GM19239 (cell line): ENCODE measurements around the gene GNAI3.

Experiments used
- DNase-seq: peaks from one replicate; pipeline ENCODE4 v3.0.0; 2011; ENCODE audit warnings: low spot score; ENCODE audit not compliant: insufficient read length
- FAIRE-seq: peaks from 2 replicates; lab custom pipeline; 2011; peaks lifted over from hg19 to GRCh38; lab: Jason Lieb, UNC

Gene GNAI3

GRCh38 chr1:109548321-109549267, at the start of gene GNAI3:
Gene GNAI3 (plus strand): TSS chr1:109548615. CDS start chr1:109548721, 106 bp downstream.
- FAIRE-seq, result peak; percentile 94
- DNase-seq, result peak; percentile 90

- FAIRE-seq (no peak), DNase-seq (no peak)
Measured at GRCh38 chr1:109499081-109499480, 49.3 kb upstream of the GNAI3 start.

GRCh38 chr1:109499661-109500536, 48.5 kb upstream of the GNAI3 start:
- DNase-seq (no peak), FAIRE-seq (no peak)

- DNase-seq, result no peak
Measured at GRCh38 chr1:109500941-109501381, 47.5 kb upstream of the GNAI3 start.

DNA sequence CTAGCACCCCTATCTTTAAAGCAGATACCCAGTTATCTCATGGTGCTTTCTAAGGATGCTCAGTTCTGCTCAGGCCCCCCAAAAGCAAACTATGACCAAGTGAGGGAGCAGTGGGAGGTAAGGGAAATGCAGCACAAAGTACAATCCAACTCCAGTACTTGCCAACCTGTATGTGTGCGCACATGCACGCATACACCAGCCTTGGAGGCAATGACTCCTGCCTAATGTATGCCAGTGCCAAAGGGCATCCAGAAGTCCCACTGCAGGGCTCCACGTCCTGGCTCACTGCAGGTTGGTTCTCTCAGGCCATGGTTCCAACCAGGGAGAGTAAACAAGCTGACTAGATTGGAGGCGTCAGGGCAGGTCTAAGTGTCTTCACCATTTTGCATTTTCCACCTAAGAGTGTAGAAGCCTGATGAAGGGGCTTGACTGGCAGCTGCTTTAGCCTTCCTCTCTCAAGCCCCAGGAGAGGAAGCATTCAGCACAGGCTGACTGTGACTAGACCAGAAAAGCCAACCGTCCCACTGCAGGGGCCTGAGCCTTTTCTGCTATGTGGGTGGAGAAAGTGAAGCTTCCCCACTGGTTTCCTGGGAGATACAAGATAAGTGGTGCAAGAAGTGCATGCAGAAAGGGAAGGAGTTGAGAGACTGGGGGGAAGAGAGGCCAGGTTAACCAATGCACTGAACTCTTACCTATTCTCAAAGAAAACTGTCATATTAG, 46.6 kb upstream of the GNAI3 start:
- FAIRE-seq, result no peak
- no peak for DNase-seq

More at GRCh38 chr1:109500941-109501381, 47.5 kb upstream of the GNAI3 start:
- no peak for FAIRE-seq

GRCh38 chr1:109502364-109502851, 46.0 kb upstream of the GNAI3 start:
- FAIRE-seq (no peak), DNase-seq (no peak)

DNA sequence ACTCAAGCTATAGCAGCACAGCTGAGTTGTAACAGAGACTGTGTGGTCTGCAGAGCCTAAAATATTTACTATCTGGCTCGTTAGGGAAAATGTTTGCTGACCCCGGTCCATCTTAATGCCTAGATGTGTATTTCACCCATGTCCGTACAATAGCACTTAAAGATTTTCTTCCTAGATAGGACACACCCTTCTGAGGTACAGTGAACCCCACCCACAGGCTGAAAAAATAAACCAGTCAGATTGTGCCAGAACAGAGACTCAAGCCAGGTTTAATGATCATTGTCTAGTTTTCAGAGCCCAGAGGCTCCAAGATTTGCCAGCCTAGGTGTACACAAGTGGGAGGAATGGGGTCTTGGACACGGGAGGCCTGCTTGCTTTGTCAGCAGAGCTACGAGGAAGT, 44.5 kb upstream of the GNAI3 start:
- no peak for DNase-seq
- FAIRE-seq, result no peak

GRCh38 chr1:109504974-109505373, 43.4 kb upstream of the GNAI3 start:
- FAIRE-seq, result no peak
- DNase-seq, result no peak

GRCh38 chr1:109508001-109508872, 40.2 kb upstream of the GNAI3 start:
- DNase-seq (no peak), FAIRE-seq (no peak)

GRCh38 chr1:109508873-109509175, 39.6 kb upstream of the GNAI3 start:
- DNase-seq, result no peak
- no peak for FAIRE-seq

DNA sequence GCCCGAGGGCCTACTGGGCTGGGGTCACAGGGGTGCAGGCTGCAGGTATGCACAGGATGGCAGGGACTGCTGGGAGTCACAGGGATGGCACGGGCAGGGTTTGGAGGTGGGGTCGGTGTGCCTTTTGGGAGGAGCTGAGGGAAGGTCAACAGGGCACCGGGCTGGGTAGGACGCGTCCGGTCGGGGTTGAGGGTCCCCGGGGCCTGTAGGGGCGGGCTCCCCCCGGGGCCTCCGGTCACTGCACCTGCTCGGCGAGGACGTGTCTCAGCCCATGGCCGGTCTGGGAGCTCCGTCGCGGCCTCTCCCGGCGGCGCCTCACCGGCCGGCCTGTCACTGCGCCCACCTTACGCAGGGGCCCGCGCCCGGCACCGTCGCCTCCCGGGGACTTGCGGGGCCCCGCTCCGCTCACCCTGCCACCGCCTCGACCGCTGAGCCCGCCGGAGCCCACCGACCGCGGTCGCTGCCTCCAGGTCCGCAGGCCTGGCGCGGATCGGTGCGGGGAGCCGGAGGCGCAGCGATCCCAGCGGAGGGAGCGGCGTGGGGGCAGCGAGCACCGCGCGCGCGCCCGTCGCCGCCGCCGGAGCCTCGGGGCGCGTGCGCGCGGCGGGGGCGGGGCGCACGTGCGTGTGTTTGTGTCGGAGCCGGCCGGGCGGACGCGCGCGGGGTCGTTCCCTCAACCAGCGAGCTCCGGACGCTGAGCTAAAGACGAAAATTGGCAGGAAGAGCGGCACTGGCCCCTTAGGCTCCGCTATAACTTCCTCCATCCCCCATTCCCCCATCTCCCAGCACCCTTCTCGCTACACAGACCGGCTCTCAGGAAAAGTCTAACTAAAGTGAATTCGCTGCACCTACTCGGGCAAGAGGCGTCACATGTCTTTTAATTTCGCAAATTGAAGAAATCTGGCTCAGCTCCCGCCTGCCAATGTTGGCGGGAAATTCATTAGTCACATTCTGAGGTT, 39.0 kb upstream of the GNAI3 start, which contains the start of gene AMIGO1:
TSS of gene AMIGO1 (minus strand) at position 552 of the 959 bp plus-strand sequence. CDS start 815 bp downstream, outside the sequence.
- DNase-seq (peak; percentile 78), FAIRE-seq (no peak)

DNA sequence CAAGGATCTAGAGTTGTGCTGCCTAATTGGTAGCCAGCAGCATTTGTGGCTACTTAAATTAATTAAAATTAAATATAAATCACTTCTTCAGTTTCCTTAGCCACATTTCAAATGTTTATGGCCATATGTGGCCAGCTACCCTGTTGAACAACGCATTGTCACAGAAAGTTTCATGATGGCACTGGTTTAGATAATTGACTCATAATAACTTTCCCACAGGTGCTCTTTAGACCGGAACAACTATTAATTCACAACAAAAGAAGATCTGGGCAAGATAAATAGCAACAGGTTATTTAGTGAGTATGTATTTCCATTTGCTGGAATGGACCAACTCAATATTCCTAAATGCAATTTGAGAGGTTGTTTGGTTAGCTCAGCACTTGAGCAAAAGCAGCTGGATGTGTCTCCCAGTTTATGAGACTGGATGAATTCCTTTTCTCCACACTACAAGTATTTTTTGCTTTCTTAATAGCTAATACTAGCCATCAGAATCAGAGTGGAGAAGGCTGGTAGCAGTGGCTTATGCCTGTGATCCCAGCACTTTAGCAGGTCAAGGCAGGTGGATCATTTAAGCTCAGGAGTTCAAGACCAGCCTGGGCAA, 35.2 kb upstream of the GNAI3 start:
- no peak for DNase-seq
- FAIRE-seq, result no peak

DNA sequence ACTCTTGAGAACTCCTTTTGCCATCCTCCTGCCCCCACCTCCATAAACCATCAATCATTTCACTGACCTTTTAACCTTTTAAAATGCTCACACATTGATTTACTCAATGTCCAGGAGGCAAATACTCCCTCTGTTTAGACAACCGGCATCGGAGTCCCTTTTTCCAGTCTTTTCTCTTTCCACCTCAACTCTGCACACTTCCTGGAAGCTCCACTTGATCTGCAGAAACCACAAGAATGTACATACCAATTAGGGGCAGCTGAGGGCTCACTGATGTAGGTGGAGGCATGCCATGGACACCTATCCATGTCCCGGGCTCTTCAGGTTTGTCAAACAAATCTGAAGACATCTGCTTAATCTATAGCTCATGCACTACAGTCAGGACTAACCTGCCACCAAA, 33.6 kb upstream of the GNAI3 start:
- FAIRE-seq (no peak), DNase-seq (no peak)

DNA sequence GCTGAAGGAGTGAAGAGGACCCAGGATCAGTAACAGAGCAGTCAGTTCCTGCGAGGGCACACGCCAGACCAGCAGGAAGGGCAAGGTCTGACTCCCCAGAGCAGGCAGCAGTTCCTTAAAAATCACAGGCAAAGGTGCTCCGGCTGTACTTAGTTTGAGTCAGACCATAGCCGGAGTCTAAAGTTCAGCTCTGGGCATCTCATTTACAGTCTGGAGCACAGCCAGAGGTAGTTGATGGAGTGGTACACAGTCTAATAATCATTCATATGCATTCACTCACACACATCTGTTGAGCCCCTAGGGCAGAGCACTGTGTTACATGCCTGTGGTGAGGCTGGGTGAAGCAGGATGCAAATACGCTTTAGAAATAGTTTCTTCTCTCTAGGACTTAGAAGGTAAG, 31.5 kb upstream of the GNAI3 start:
- FAIRE-seq, result no peak

DNA sequence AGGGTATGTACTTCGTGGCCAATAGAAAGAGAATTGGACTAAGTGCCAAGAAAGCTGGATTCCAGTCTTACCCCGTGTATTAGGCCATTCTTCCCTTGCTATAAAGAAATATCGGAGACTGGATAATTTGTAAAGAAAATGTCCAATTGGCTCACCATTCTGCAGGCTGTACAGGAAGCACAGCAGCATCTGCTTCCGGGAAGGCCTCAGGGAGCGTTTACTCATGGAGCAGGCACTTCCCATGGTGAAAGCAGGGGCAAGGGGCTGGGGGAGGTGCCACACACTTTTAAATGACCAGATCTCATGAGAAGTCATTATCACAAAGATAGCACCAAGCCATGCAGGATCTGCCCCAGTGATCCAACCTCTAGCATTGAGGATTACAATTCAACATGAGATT, 31.1 kb upstream of the GNAI3 start:
- FAIRE-seq, result no peak

More for the DNA sequence above, 31.5 kb upstream of the GNAI3 start:
- no peak for DNase-seq

DNA sequence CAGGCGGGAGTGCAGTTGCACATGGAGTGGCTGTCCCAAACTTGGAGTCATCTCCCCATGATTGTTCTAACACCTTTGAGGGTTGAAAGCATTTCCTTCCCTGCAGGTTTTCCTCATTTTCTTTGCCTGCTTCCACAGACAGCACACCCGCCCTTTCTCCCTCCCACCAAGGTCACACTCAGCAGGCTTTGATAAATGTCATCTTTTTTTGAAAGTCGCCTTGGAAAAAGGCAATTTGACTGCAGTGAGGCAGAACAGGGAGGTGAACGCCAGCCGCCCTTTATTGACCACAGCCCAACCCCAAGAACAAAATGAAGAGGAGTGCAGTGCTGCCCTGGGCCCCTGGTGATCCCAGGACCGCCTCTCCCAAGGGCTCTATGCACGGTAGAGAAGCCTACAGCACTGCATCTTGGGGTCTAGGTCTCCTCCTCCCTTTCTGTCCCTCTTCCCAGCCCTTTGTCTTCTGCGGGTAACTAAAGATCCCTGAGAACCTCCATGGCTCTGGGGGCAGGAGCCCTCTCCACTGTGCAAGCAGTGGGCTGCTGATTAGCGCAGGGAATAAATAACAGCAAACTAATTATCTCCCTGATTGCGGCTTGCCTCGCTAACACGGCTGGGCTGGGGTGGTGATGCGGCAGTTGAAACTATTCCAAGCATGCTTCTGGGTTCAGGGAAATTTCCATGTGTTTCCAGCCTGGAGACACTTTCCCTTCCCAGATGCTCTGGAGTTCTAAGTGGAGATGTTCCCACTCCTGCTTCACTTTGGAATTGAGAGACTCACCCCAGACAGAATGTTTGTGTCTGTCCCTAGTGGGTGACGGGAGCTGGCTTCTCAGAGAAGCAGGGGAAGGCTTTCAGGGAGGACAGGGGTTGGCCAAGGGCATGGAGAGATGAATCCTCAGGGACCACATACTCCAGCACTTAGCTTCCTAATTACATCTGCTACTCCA, 27.1 kb upstream of the GNAI3 start:
- no peak for DNase-seq
- FAIRE-seq, result no peak

More for the DNA sequence above, 31.1 kb upstream of the GNAI3 start:
- no peak for DNase-seq
